SU-DHL-6 (cell line): Measurements from ENCODE around the gene ANKS1B.

Experiments
- H2AFZ ChIP-seq: fragments of 200-600 bp; sonication (generic); 2 replicates; pipeline ENCODE4 v1.6.1; 2014; ENCODE audit warnings: low read depth, mild to moderate bottlenecking, moderate library complexity, mixed read lengths, antibody characterized with exemption, low read length; ENCODE audit not compliant: severe bottlenecking
- H3F3A ChIP-seq: fragments of 200-600 bp; shearing (Covaris generic); 2 replicates; pipeline ENCODE4 v1.6.0; 2016; ENCODE audit warnings: antibody characterized with exemption, mild to moderate bottlenecking; ENCODE audit not compliant: insufficient read depth
- H3K27ac ChIP-seq: fragments of 200-600 bp; sonication (generic); 2 replicates; pipeline ENCODE4 v1.5.1; 2016; ENCODE audit warnings: low read depth, mild to moderate bottlenecking, low read length, moderate library complexity, mixed read lengths
- H3K27me3 ChIP-seq: fragments of 200-600 bp; sonication (generic), shearing (Covaris generic); 2 replicates; pipeline ENCODE4 v1.6.0; 2014; ENCODE audit warnings: mild to moderate bottlenecking, low read length
- H3K36me3 ChIP-seq: fragments of 200-600 bp; sonication (generic); 2 replicates; pipeline ENCODE4 v1.6.1; 2014; ENCODE audit warnings: mild to moderate bottlenecking, low read length, mixed read lengths
- H3K4me2 ChIP-seq: fragments of 300-600, 200-600 bp; shearing (Covaris generic), sonication (generic); 2 replicates; pipeline ENCODE4 v1.6.0; 2014; ENCODE audit warnings: low read length, low read depth, mild to moderate bottlenecking; ENCODE audit not compliant: poor library complexity, severe bottlenecking
- H3K4me3 ChIP-seq: fragments of 200-600 bp; sonication (generic); 2 replicates; pipeline ENCODE4 v1.5.1; 2014; ENCODE audit warnings: antibody characterized with exemption, low read length, mild to moderate bottlenecking, mixed read lengths; ENCODE audit not compliant: insufficient read depth, poor library complexity, severe bottlenecking
- H3K79me2 ChIP-seq: fragments of 200-600 bp; sonication (generic); 2 replicates; pipeline ENCODE4 v1.6.1; 2014; ENCODE audit warnings: mild to moderate bottlenecking, low read length, moderate library complexity; ENCODE audit not compliant: insufficient read depth
- H3K9ac ChIP-seq: fragments of 200-600 bp; sonication (generic); 2 replicates; pipeline ENCODE4 v1.7.0; 2014; ENCODE audit warnings: mild to moderate bottlenecking, low read length
- H3K9me2 ChIP-seq: fragments of 200-600 bp; sonication (generic); replicated peaks from 2 replicates; pipeline ENCODE4 v1.6.1; 2014; ENCODE audit warnings: low read length; ENCODE audit not compliant: insufficient read depth
- H3K9me3 ChIP-seq: fragments of 200-600 bp; sonication (generic); 2 replicates; pipeline ENCODE4 v1.6.1; 2014; ENCODE audit warnings: low read length, mixed read lengths; ENCODE audit not compliant: insufficient read depth
- H4K20me1 ChIP-seq: fragments of 200-600 bp; sonication (generic); 2 replicates; pipeline ENCODE4 v1.6.1; 2014; ENCODE audit warnings: low read depth, mild to moderate bottlenecking, antibody characterized with exemption, low read length, moderate library complexity, mixed read lengths
- EZH2phosphoT487 ChIP-seq: fragments of 200-600 bp; sonication (generic), shearing (Covaris generic); conservative IDR thresholded peaks from 2 replicates; pipeline ENCODE4 v1.6.1; 2018; ENCODE audit warnings: mild to moderate bottlenecking, antibody characterized with exemption, low read length, moderate library complexity, mixed read lengths
- TF ChIP-seq, protein P1 (sequence below): fragments of 200-600 bp; sonication (generic); IDR thresholded peaks from one replicate; pipeline ENCODE4 v1.5.1; 2017; ENCODE audit warnings: antibody characterized with exemption, mild to moderate bottlenecking, low read length, moderate library complexity; ENCODE audit not compliant: insufficient read depth, poor library complexity, severe bottlenecking

The ANKS1B gene

DNA sequence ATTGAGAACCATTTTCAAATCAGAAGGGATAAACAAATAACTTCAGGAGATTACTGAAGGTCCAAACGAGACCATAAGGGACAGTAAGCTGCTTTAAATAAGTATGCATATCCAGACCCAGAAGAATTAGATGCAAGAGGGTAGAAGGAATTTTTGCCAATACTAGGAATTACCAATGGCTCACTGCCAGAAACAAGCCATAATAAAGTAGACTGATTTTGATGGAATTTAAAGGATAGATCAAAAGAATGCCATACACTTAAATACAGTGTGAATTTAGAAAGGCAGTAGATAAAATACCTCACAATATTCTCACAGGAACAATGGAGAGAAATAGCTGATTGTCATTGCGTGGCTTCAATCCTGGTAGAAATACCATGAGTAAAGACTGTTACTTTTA lies 5.3 kb downstream of the ANKS1B start:
- Histone ChIP-seq H3K4me3 (no peak overlapping the region), H4K20me1 (no peaks in the 10 kb centered on the region), H3K79me2 (no peaks in the 10 kb centered on the region), H3F3A (no peaks in the 10 kb centered on the region), H2AFZ (no peak overlapping the region), H3K9me2 (no peaks in the 10 kb centered on the region), H3K9me3 (no peaks in the 10 kb centered on the region), H3K27me3 (no peaks in the 10 kb centered on the region), H3K9ac (no peak overlapping the region), H3K4me2 (no peak overlapping the region), H3K36me3 (no peaks in the 10 kb centered on the region), H3K27ac (no peak overlapping the region)
- TF ChIP-seq, protein P1, sequence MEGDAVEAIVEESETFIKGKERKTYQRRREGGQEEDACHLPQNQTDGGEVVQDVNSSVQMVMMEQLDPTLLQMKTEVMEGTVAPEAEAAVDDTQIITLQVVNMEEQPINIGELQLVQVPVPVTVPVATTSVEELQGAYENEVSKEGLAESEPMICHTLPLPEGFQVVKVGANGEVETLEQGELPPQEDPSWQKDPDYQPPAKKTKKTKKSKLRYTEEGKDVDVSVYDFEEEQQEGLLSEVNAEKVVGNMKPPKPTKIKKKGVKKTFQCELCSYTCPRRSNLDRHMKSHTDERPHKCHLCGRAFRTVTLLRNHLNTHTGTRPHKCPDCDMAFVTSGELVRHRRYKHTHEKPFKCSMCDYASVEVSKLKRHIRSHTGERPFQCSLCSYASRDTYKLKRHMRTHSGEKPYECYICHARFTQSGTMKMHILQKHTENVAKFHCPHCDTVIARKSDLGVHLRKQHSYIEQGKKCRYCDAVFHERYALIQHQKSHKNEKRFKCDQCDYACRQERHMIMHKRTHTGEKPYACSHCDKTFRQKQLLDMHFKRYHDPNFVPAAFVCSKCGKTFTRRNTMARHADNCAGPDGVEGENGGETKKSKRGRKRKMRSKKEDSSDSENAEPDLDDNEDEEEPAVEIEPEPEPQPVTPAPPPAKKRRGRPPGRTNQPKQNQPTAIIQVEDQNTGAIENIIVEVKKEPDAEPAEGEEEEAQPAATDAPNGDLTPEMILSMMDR = no peak
- no peak for TF ChIP-seq EZH2phosphoT487

DNA sequence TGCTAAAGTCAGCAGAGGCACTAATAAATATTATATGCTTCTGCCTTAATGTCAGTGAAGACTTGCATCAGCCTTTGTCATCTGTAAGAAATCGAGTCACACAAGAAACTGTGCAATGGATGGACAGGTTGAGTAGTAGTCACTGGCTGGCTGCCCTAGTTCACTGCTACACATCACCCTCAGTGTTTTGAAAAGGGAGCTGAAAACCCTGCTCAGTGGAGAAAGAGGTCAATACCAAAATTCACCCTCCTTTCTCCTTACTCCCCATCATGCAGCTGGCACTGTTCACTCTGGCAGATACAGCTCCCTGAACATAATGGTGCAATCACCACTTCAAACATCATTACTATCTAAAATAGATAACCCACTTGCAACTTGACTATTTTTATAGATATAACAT lies 6.6 kb downstream of the ANKS1B start:
- Histone ChIP-seq H3K4me3 (no peak overlapping the region), H3K9me2 (no peaks in the 10 kb centered on the region), H3K9ac (no peak overlapping the region), H3K27ac (no peak overlapping the region), H3K9me3 (no peaks in the 10 kb centered on the region), H3K79me2 (no peaks in the 10 kb centered on the region), H3K4me2 (no peak overlapping the region), H3K27me3 (no peaks in the 10 kb centered on the region), H4K20me1 (no peaks in the 10 kb centered on the region), H2AFZ (no peak overlapping the region), H3K36me3 (no peaks in the 10 kb centered on the region), H3F3A (no peaks in the 10 kb centered on the region)
- TF ChIP-seq EZH2phosphoT487 = no peak
- TF ChIP-seq, protein P1 = no peak

DNA sequence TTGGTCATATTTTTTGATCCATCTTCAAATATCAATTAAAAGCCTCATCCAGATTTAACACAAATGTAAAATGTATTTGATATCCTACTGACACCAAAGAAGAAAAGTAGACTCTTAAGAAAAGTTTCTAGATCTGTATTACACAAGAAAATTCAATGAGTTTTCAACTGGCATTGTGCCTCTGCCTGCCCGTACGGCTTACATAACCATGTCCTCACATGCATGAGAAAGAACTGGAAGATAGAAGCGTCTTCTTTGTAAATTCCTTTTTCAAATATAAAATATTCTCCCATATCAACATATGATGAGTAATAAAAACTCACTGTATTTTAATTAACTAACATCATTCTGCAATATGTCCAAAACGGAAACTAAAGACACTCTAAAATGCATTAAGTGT lies 7.2 kb downstream of the ANKS1B start:
- no peak overlapping the region for H3K4me2 ChIP-seq
- no peaks in the 10 kb centered on the region for H3K79me2 ChIP-seq
- TF ChIP-seq, protein P1 = no peak
- no peak for TF ChIP-seq EZH2phosphoT487

DNA sequence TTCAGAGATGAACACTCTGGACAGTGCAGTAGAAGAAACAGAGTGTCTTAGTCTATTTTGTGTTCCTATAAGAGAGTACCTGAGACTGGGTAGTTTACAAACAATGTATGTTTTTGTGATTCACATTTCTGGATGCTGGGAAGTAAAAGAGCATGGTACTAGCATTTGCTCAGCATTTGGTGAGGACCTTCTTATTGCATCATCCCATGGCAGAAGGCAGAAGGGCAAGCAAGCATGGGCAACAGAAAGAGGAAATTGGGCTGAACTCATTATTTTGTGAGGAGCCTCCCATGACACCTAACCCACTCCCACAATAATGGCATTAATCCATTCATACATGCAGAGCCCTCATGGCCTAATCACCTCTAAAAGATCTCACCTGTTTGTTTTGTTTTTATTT lies 8.0 kb downstream of the ANKS1B start:
- H4K20me1 ChIP-seq = no peaks in the 10 kb centered on the region

More for the DNA sequence above, 7.2 kb downstream of the ANKS1B start:
- Histone ChIP-seq H3K4me3 (no peak overlapping the region), H4K20me1 (no peaks in the 10 kb centered on the region), H3F3A (no peaks in the 10 kb centered on the region), H3K9ac (no peak overlapping the region), H3K9me3 (no peaks in the 10 kb centered on the region), H2AFZ (no peak overlapping the region), H3K9me2 (no peaks in the 10 kb centered on the region), H3K36me3 (no peaks in the 10 kb centered on the region), H3K27me3 (no peaks in the 10 kb centered on the region), H3K27ac (no peak overlapping the region)

More for the DNA sequence above, 8.0 kb downstream of the ANKS1B start:
- Histone ChIP-seq H3K79me2 (no peaks in the 10 kb centered on the region), H3F3A (no peaks in the 10 kb centered on the region), H3K9me2 (no peaks in the 10 kb centered on the region), H3K27me3 (no peaks in the 10 kb centered on the region), H3K4me3 (no peak overlapping the region), H3K4me2 (no peak overlapping the region), H3K36me3 (no peaks in the 10 kb centered on the region), H3K9me3 (no peaks in the 10 kb centered on the region), H3K9ac (no peak overlapping the region), H2AFZ (no peak overlapping the region), H3K27ac (no peak overlapping the region)
- TF ChIP-seq EZH2phosphoT487 = no peak
- TF ChIP-seq, protein P1 = no peak
